K562 (cell line): ENCODE results near the gene DDX46. TPM values are rescaled to one million over a fixed set of nuclear protein-coding genes. Genes with fewer than 3 reads are reported as not detected.
A peak's percentile ranks its signal among the peaks of the same experiment; 100 is the strongest.

Source experiments
- CEBPB ChIP-seq: fragments of 450-650 bp; IDR thresholded peaks from 2 replicates; pipeline ENCODE4 v1.6.1; 2016; ENCODE audit warnings: missing genetic modification characterization, missing compliant biosample characterization
- ETS2 ChIP-seq: IDR thresholded peaks from 2 replicates; pipeline ENCODE4 v1.6.1; 2016; ENCODE audit warnings: borderline replicate concordance, missing genetic modification characterization, mild to moderate bottlenecking, moderate library complexity, missing compliant biosample characterization; ENCODE audit not compliant: poor library complexity, severe bottlenecking
- HDAC1 ChIP-seq, 2 experiments: fragments of 450-650 bp; IDR thresholded peaks; 2 replicates each; pipeline ENCODE4 v1.6.1; 2016 to 2017; ENCODE audit warnings: inconsistent platforms in 1 of 2, mild to moderate bottlenecking in 1 of 2, moderate library complexity in 1 of 2
- KDM5B ChIP-seq: fragments of 200-600 bp; sonication (generic); IDR thresholded peaks from 2 replicates; pipeline ENCODE4 v1.6.1; 2012; ENCODE audit warnings: low read depth, mild to moderate bottlenecking, moderate library complexity, low read length, control low read depth, inconsistent platforms; ENCODE audit not compliant: insufficient replicate concordance
- LEF1 ChIP-seq: fragments of 450-650 bp; IDR thresholded peaks from 2 replicates; pipeline ENCODE4 v1.6.1; 2016; ENCODE audit warnings: mild to moderate bottlenecking
- MAFK ChIP-seq: IDR thresholded peaks from 2 replicates; pipeline ENCODE4 v1.6.1; 2011; ENCODE audit warnings: low read length, improper control_type of control experiment
- MAZ ChIP-seq, 2 experiments: fragments of 450-650 bp in 1 of 2; sonication (generic) in 1 of 2; formaldehyde crosslinking; IDR thresholded peaks in 1 of 2; conservative IDR thresholded peaks in 1 of 2; 2 replicates each; pipeline versions ENCODE4 v1.4.0 to v1.5.0; 2020; ENCODE audit warnings: mild to moderate bottlenecking in 1 of 2, missing genetic modification reagents in 1 of 2
- MCM7 ChIP-seq, 2 experiments: fragments of 450-650 bp; IDR thresholded peaks; 2 replicates each; pipeline ENCODE4 v1.6.1; 2016 to 2018
- MIER1 ChIP-seq: fragments of 450-650 bp; IDR thresholded peaks from 2 replicates; pipeline ENCODE4 v1.6.1; 2016; ENCODE audit warnings: antibody characterized with exemption, mild to moderate bottlenecking, low read depth
- MXI1 ChIP-seq: IDR thresholded peaks from 2 replicates; pipeline ENCODE4 v1.6.1; 2011; ENCODE audit warnings: low read depth, mild to moderate bottlenecking, improper control_type of control experiment, low read length
- RAD21 ChIP-seq, 2 experiments: fragments of 250-450 bp in 1 of 2; fragments of 450-650 bp in 1 of 2; sonication (Bioruptor Pico) in 1 of 2; formaldehyde crosslinking in 1 of 2; IDR thresholded peaks in 1 of 2; conservative IDR thresholded peaks in 1 of 2; 2 replicates each; pipeline versions ENCODE4 v1.4.0 to v1.8.0; 2020 to 2022; ENCODE audit warnings: mild to moderate bottlenecking in 2 of 2, moderate library complexity in 1 of 2
- SAFB2 ChIP-seq: fragments of 200-400 bp; formaldehyde crosslinking; IDR thresholded peaks from 2 replicates; pipeline ENCODE4 v1.6.1; 2018; ENCODE audit warnings: borderline replicate concordance, low read length, low read depth, moderate library complexity; ENCODE audit not compliant: severe bottlenecking
- SMARCA5 ChIP-seq: fragments of 450-650 bp; IDR thresholded peaks from 2 replicates; pipeline ENCODE4 v1.6.1; 2016
- ZNF184 ChIP-seq: sonication (generic); formaldehyde crosslinking; IDR thresholded peaks from 2 replicates; pipeline ENCODE4 v1.5.0; 2020; ENCODE audit warnings: missing genetic modification reagents
- ZNF445 ChIP-seq: fragments of 250-450 bp; sonication (Bioruptor Pico); IDR thresholded peaks from 2 replicates; pipeline ENCODE4 v1.4.0; 2020; ENCODE audit warnings: low read depth, mild to moderate bottlenecking, moderate library complexity
- polyA plus RNA-seq, 8 experiments: library from polyadenylated mRNA; depleted of rRNA in 4 of 8; stranded (reverse) in 5 of 8; unstranded in 3 of 8; fragments of >200 nt; fragmentation: Nextera tagmentation in 2 of 8; fragmentation: Illumina TruSeq in 1 of 8; extraction: Ambion mirVana in 2 of 8; extraction: Trizol in 1 of 8; gene quantifications; 2 replicates each; pipeline versions ENCODE4 v1.2.1 to v1.2.3, GENCODE V29; 2011 to 2014; ENCODE audit warnings: inconsistent platforms in 1 of 8, missing spikeins in 1 of 8
- total RNA-seq, 7 experiments: library from RNA; depleted of rRNA in 6 of 7; stranded (reverse); fragments of >200 nt in 6 of 7; fragmentation: Illumina TruSeq in 2 of 7; extraction: Trizol in 2 of 7; gene quantifications; 2 replicates each; pipeline versions ENCODE4 v1.2.1 to v1.2.3, GENCODE V29; 2011 to 2021; ENCODE audit warnings: low replicate concordance in 1 of 7
- TF ChIP-seq, protein P1 (sequence below): sonication (generic); formaldehyde crosslinking; IDR thresholded peaks from 2 replicates; pipeline ENCODE4 v1.8.0; 2022; ENCODE audit warnings: missing genetic modification reagents, mild to moderate bottlenecking, moderate library complexity, borderline replicate concordance
- TF ChIP-seq, protein P2 (sequence below), 2 experiments: fragments of 450-650 bp; IDR thresholded peaks; 2 replicates each; pipeline ENCODE4 v1.6.1; 2016
- TF ChIP-seq, protein P3 (sequence below): fragments of 450-650 bp; IDR thresholded peaks from 2 replicates; pipeline ENCODE4 v1.6.1; 2018; ENCODE audit not compliant: partially characterized antibody
- TF ChIP-seq, protein P4 (sequence below), 3 experiments: fragments of 200-800 bp in 1 of 3; sonication (Bioruptor generic) in 1 of 3; sonication (generic) in 1 of 3; formaldehyde crosslinking in 1 of 3; IDR thresholded peaks; 2 replicates each; pipeline versions ENCODE4 v1.6.1 to v1.8.0; 2016 to 2022; ENCODE audit warnings: mild to moderate bottlenecking in 2 of 3, missing compliant biosample characterization in 2 of 3, missing genetic modification characterization in 2 of 3, missing genetic modification reagents in 1 of 3

The DDX46 gene
- total and polyA plus RNA-seq, 9 of the 15 experiments (the other 6 are each of a cell fraction or from before 2014, with no cell fraction given): 26.2 to 99.0 (median 76.4) TPM

DNA sequence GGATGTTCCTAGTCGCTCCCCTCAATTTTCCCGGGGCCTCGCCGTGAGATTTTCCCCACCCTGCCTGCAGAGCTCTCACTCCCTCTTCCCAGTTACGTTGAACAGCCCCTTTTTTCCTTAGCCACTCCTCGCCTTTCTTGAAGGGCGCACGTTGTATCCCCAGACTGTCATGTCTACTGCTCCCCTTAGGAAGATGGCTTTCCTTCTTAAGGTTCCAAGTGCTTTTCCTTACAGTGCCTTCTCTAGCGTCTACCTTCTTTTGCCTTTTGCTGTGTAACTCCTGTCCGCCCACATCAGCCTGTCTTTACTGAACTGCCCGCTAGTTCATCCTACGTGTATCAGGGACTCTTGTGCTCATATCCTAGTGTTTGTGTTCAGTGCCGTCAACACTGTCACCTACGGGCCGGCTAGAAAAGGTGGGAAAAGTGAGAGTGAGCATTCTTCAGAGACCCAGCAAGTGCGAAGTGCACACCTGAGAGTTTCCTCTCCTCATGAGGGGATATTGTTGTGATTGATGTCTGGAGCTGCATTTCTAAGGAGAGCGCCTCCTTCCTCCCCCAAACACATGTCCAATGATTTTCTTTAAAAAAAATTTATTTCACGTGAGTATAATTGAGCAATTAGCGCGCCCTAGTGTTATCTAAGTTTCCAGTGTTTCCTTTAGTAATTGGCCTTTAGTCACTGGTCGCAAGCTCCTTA is 19.5 kb upstream of the DDX46 start (continued):
- TF ChIP-seq, protein P1, sequence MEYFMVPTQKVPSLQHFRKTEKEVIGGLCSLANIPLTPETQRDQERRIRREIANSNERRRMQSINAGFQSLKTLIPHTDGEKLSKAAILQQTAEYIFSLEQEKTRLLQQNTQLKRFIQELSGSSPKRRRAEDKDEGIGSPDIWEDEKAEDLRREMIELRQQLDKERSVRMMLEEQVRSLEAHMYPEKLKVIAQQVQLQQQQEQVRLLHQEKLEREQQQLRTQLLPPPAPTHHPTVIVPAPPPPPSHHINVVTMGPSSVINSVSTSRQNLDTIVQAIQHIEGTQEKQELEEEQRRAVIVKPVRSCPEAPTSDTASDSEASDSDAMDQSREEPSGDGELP (CRISPR knock-in tag): peak; percentile 14; the same call in 1 of the 2 replicates
- TF ChIP-seq MXI1: no peak
- TF ChIP-seq MAZ (CRISPR knock-in tag; conservative IDR thresholded peaks at IDR 0.05 in 1 of 2, IDR thresholded peaks at IDR 0.05 in 1 of 2): 0 out of 4 replicates have a peak, but pooled peaks of 1 of the 2 experiments have one; percentile 28
- no peak for TF ChIP-seq ZNF445 (CRISPR knock-in tag)
- TF ChIP-seq, protein P2, sequence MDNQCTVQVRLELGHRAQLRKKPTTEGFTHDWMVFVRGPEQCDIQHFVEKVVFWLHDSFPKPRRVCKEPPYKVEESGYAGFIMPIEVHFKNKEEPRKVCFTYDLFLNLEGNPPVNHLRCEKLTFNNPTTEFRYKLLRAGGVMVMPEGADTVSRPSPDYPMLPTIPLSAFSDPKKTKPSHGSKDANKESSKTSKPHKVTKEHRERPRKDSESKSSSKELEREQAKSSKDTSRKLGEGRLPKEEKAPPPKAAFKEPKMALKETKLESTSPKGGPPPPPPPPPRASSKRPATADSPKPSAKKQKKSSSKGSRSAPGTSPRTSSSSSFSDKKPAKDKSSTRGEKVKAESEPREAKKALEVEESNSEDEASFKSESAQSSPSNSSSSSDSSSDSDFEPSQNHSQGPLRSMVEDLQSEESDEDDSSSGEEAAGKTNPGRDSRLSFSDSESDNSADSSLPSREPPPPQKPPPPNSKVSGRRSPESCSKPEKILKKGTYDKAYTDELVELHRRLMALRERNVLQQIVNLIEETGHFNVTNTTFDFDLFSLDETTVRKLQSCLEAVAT (IDR thresholded peaks at IDR 0.05): peak in 1 of 2 experiments; percentile 32; a peak in 2 of 4 replicates
- 0 out of 2 replicates have a peak, but pooled peaks have one; percentile 10 for TF ChIP-seq LEF1
- no peak for TF ChIP-seq ZNF184 (CRISPR knock-in tag)
- no peak for TF ChIP-seq ETS2 (tag)
- 0 out of 4 replicates have a peak, but pooled peaks of 1 of the 2 experiments have one; percentile 59 for TF ChIP-seq HDAC1 (IDR thresholded peaks at IDR 0.05)
- TF ChIP-seq CEBPB (tag): peak; percentile 73
- peak in 1 of 2 experiments; percentile 19; a peak in 1 of 4 replicates for TF ChIP-seq RAD21 (CRISPR knock-in tag; conservative IDR thresholded peaks at IDR 0.05 in 1 of 2, IDR thresholded peaks at IDR 0.05 in 1 of 2)
- 0 out of 2 replicates have a peak, but pooled peaks have one; percentile 39 for TF ChIP-seq SMARCA5
- no peak for TF ChIP-seq MAFK
- TF ChIP-seq, protein P3, sequence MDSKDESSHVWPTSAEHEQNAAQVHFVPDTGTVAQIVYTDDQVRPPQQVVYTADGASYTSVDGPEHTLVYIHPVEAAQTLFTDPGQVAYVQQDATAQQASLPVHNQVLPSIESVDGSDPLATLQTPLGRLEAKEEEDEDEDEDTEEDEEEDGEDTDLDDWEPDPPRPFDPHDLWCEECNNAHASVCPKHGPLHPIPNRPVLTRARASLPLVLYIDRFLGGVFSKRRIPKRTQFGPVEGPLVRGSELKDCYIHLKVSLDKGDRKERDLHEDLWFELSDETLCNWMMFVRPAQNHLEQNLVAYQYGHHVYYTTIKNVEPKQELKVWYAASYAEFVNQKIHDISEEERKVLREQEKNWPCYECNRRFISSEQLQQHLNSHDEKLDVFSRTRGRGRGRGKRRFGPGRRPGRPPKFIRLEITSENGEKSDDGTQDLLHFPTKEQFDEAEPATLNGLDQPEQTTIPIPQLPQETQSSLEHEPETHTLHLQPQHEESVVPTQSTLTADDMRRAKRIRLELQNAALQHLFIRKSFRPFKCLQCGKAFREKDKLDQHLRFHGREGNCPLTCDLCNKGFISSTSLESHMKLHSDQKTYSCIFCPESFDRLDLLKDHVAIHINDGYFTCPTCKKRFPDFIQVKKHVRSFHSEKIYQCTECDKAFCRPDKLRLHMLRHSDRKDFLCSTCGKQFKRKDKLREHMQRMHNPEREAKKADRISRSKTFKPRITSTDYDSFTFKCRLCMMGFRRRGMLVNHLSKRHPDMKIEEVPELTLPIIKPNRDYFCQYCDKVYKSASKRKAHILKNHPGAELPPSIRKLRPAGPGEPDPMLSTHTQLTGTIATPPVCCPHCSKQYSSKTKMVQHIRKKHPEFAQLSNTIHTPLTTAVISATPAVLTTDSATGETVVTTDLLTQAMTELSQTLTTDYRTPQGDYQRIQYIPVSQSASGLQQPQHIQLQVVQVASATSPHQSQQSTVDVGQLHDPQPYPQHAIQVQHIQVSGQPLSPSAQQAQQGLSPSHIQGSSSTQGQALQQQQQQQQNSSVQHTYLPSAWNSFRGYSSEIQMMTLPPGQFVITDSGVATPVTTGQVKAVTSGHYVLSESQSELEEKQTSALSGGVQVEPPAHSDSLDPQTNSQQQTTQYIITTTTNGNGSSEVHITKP: no peak
- no peak for TF ChIP-seq KDM5B
- no peak for TF ChIP-seq SAFB2
- 0 out of 2 replicates have a peak, but pooled peaks have one; percentile 55 for TF ChIP-seq MIER1
- no peak for TF ChIP-seq MCM7 (IDR thresholded peaks at IDR 0.05)
- TF ChIP-seq, protein P4, sequence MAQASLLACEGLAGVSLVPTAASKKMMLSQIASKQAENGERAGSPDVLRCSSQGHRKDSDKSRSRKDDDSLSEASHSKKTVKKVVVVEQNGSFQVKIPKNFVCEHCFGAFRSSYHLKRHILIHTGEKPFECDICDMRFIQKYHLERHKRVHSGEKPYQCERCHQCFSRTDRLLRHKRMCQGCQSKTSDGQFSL (CRISPR knock-in tag; IDR thresholded peaks at IDR 0.05): no peak
- TF ChIP-seq, protein P4 (tag; IDR thresholded peaks at IDR 0.05): no peak
